Activated B cell treated with CpG ODN at 0.5 μM for 24 hours (primary cell): ENCODE measurements around the gene SEC62. TPM values are rescaled to one million over a fixed set of nuclear protein-coding genes. Genes with fewer than 3 reads are reported as not detected.

Source experiments
- ATAC-seq: fragments of 200-7000 bp; cut with Tn5 transposase; one replicate; pipeline ENCODE4 v1.10.0; 2021; ENCODE audit warnings: low read depth, mild to moderate bottlenecking, moderate library complexity
- CTCF ChIA-PET: fragments of 350-600 bp; sonication (Branson Sonifier 250); formaldehyde crosslinking; loops from one replicate; lab custom pipeline; 2021; ENCODE audit warnings: antibody characterized with exemption; lab: Charles Lee
- POLR2A ChIA-PET: fragments of 350-600 bp; sonication (Branson Sonifier 250); formaldehyde crosslinking; loops from one replicate; lab custom pipeline; 2021; ENCODE audit warnings: antibody characterized with exemption; lab: Charles Lee
- DNase-seq: peaks from one replicate; pipeline ENCODE4 v3.0.0; 2022
- H3K27ac Mint-ChIP-seq: one replicate; pipeline ENCODE4 v1.8.0; 2020; ENCODE audit warnings: mixed read lengths
- H3K27me3 Mint-ChIP-seq: one replicate; pipeline ENCODE4 v1.8.0; 2021; ENCODE audit warnings: mixed read lengths
- H3K36me3 Mint-ChIP-seq: one replicate; pipeline ENCODE4 v1.8.0; 2021; ENCODE audit warnings: low read depth, mixed read lengths
- H3K4me1 Mint-ChIP-seq: one replicate; pipeline ENCODE4 v1.8.0; 2021; ENCODE audit warnings: mixed read lengths
- H3K4me3 Mint-ChIP-seq: one replicate; pipeline ENCODE4 v1.8.0; 2020; ENCODE audit warnings: mild to moderate bottlenecking, mixed read lengths
- H3K9me3 Mint-ChIP-seq: one replicate; pipeline ENCODE4 v1.8.0; 2020; ENCODE audit warnings: mixed read lengths
- CTCF ChIP-seq: fragments of 200-600 bp; IDR thresholded peaks from one replicate; pipeline ENCODE4 v1.8.0; 2022; ENCODE audit warnings: antibody characterized with exemption, mild to moderate bottlenecking
- intact Hi-C: fragments of 100-400 bp; cut with micrococcal nuclease; formaldehyde crosslinking; loops from one replicate; pipeline ENCODE4 v1.15.1; 2024
- total RNA-seq: library from RNA; stranded (reverse); gene quantifications from 2 replicates; pipeline ENCODE4 v1.2.3, GENCODE V29; 2022

Gene SEC62
- total RNA-seq, 1 donor from 2014 or later, result 165 TPM

DNA sequence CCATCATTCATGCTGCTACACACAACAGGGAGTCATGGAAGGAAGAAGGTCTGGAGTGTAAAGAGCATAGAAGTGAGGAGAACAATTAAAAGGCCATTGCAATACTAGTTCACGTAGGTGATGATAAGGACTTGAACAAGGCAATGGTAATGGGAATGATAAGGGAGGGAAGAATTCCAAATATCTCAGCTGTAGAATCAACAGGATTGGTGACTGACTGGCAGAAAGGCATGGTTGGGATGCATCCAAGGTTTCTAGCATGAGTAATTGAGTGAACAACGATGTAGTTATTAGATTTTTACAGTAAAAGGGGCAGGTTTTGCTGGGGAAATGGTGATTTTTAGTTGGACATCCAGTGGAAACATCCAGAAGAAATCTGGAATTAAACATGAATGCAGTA lies 2.4 kb upstream of the SEC62 start:
- intact Hi-C loops, result no loop called here
- Mint-ChIP-seq H3K36me3 (peaks cover 24% of the 10 kb centered on the region), H3K4me3 (no peak overlapping the region), H3K9me3 (peaks cover 4% of the 10 kb centered on the region), H3K27me3 (no peaks in the 10 kb centered on the region), H3K27ac (peak overlapping the region; percentile 99), H3K4me1 (peaks cover 77% of the 10 kb centered on the region)
- ATAC-seq, result no peak
- ChIA-PET CTCF (interaction anchor here (0.9 to 9.3 kb wide), 6 partner anchors 10 to 101 kb away, joined by 3 to 127 read pairs (median 7); no protein-coding TSS in a partner anchor), POLR2A (interaction anchor here (6.3 to 9.8 kb wide), 3 partner anchors 10 to 32 kb away, joined by 137 to 305 read pairs (median 267); no protein-coding TSS in a partner anchor)
- no peak for TF ChIP-seq CTCF
- DNase-seq, result no peak

DNA sequence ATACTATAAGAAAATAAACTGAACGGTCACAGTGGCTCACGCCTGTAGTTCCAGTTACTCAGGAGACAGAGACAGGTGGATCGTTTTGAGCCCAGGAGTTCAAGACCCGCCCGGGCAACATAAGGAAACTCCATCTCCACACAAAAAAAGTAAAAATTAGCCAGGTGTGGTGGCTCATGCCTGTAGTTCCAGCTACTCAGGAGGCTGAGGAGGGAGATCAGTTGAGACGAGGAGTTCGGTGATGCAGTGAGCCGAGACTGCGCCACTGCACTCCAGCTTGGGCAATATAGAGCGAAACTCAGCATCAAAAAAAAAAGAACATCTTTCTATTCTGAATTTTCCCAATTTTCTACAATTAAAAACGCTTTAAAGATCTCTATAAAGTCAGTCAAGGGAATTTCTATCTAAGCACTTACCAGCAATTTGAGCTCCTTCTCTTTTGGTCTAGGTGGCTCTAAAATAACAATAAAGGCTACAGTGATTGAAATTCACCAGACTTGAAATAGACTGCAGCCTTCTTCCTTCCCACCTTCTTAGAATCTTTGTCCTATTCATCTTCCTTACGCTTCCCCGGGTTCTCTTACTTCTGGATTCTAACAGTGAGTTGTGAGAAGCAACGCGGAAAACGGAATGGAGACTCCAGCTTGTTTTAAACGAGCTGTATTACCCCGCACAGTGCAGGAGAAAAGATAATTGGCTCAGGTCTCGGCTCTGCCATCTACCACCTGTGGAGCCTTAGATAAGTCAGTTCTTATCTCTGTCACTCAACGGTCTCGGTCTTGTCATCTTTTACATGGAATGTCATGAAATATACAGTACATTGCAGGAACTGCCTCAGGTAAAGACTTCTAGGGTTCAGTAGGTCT lies 812 bp upstream of the SEC62 start:
- Mint-ChIP-seq H3K27ac (peak overlapping the region; percentile 99), H3K9me3 (peaks cover 4% of the 10 kb centered on the region), H3K4me3 (peak overlapping the region; percentile 99), H3K36me3 (peaks cover 37% of the 10 kb centered on the region), H3K27me3 (no peaks in the 10 kb centered on the region), H3K4me1 (peaks cover 85% of the 10 kb centered on the region)
- no peak for DNase-seq
- CTCF ChIA-PET, result interaction anchor here (0.6 to 9.3 kb wide), 16 partner anchors 11 to 465 kb away, joined by 3 to 127 read pairs (median 4); no protein-coding TSS in a partner anchor
- POLR2A ChIA-PET, result interaction anchor here (0.7 to 9.8 kb wide), 27 partner anchors 8 to 215 kb away, joined by 3 to 305 read pairs (median 7); partner anchors contain the start of genes ACTRT3, MYNN, PHC3 and TERC
- no peak for TF ChIP-seq CTCF
- intact Hi-C loops, result loop anchor here (1.0 to 2.0 kb wide), 7 partner anchors 11 to 201 kb away; partner anchors contain the start of gene TERC
- peak; percentile 38 for ATAC-seq

DNA sequence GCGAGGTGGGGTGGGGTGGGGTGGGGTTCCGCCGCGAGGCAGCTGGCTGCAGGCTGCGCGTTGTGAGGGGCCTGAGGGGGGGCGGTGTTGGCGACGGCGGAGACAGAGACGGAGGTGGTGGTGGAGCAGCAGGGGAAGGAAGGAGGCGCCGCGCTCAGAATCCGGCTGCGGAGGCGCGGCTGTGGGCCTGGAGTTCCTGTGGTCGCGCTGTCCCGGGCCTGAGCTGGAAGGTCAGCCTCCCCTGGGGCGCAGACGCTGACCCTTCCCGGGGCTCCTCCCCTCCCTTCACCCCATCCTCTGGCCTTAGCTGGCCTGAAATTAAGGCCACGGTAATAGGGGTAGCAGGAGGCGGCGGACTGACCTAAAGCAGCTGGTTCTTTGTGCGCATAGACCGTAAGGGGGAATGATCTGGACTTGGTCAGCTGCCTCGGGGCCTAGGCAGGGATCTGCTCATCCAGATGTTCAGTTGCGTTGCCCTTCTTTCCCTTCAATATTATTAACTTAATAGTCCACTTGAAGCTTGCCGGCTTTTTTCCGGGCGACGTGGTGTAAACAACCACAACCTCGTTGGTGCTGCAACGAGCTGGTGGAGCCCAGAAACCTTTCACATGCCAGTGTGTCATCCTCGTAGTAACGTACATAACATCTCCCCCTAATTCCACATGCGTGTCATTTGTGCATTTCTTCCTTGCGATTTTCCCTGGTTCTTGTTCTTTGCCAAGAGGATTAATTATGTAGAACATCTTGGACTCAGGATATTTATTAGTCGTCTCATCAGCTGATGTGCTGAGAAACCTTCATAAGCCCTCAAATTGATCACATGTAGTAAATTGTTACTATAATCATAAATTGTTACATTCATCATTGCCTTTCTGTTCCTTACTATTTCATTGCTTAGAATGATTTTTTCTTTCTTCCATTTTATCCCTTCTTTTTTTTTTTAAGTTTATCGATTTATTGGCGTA lies 626 bp downstream of the SEC62 start:
- Mint-ChIP-seq H3K4me3 (peak overlapping the region; percentile 99), H3K27me3 (no peaks in the 10 kb centered on the region), H3K36me3 (peaks cover 46% of the 10 kb centered on the region), H3K4me1 (peaks cover 89% of the 10 kb centered on the region), H3K27ac (peak overlapping the region; percentile 99), H3K9me3 (peaks cover 4% of the 10 kb centered on the region)
- ATAC-seq (peak; percentile 58), DNase-seq (no peak)
- intact Hi-C loops, result loop anchor here (1.0 to 2.0 kb wide), 7 partner anchors 13 to 202 kb away; partner anchors contain the start of gene TERC
- ChIA-PET POLR2A (interaction anchor here (0.6 to 9.8 kb wide), 36 partner anchors 9 to 389 kb away, joined by 3 to 305 read pairs (median 5); partner anchors contain the start of genes ACTRT3, GPR160, LRRC34 and LRRIQ4), CTCF (interaction anchor here (0.8 to 9.3 kb wide), 13 partner anchors 10 to 204 kb away, joined by 3 to 127 read pairs (median 7); no protein-coding TSS in a partner anchor)
- TF ChIP-seq CTCF, result no peak

GRCh38 chr3:169968224-169968885 lies 1.7 kb downstream of the SEC62 start:
- H3K27ac Mint-ChIP-seq, result peak overlapping the region; percentile 99
- H3K4me3 Mint-ChIP-seq, result peak overlapping the region; percentile 99
- ATAC-seq (no peak), DNase-seq (no peak)
- no peak for TF ChIP-seq CTCF
- H3K36me3 Mint-ChIP-seq, result peaks cover 50% of the 10 kb centered on the region
- peaks cover 4% of the 10 kb centered on the region for H3K9me3 Mint-ChIP-seq
- no peaks in the 10 kb centered on the region for H3K27me3 Mint-ChIP-seq
- peaks cover 84% of the 10 kb centered on the region for H3K4me1 Mint-ChIP-seq
- POLR2A ChIA-PET, result interaction anchor here (1.4 to 9.8 kb wide), 10 partner anchors 9 to 156 kb away, joined by 3 to 305 read pairs (median 20); partner anchors contain the start of genes GPR160, LRRC34 and LRRIQ4
- CTCF ChIA-PET, result interaction anchor here (0.8 to 9.3 kb wide), 8 partner anchors 9 to 168 kb away, joined by 3 to 127 read pairs (median 11); no protein-coding TSS in a partner anchor
- intact Hi-C loops, result no loop called here
